Aorta (tissue), 5 donors: ENCODE measurements around the gene C12orf57. TPM values are rescaled to one million over a fixed set of nuclear protein-coding genes. Genes with fewer than 3 reads are reported as not detected.
A peak's percentile ranks its signal among the peaks of the same experiment; 100 is the strongest.

Experiments
- ATAC-seq: fragments of 200-7000 bp; cut with Tn5 transposase; one replicate; pipeline ENCODE4 v1.9.1; 2022; ENCODE audit warnings: moderate library complexity; ENCODE audit not compliant: low FRiP score
- DNase-seq, 2 donors: peaks; one replicate each; pipeline ENCODE4 v3.0.0-alpha.2; 2020
- H3K27ac ChIP-seq, 2 donors: one replicate each; pipeline ENCODE4 v1.5.1; 2013; ENCODE audit warnings: low read length in 2 of 2, mild to moderate bottlenecking in 2 of 2, moderate library complexity in 2 of 2, control low read depth in 1 of 2, inconsistent platforms in 1 of 2, low read depth in 1 of 2
- H3K27me3 ChIP-seq, 2 donors: one replicate each; pipeline ENCODE4 v1.6.1; 2013; ENCODE audit warnings: control low read depth in 1 of 2, low read length in 1 of 2, mild to moderate bottlenecking in 1 of 2, moderate library complexity in 1 of 2; ENCODE audit not compliant: insufficient read depth in 2 of 2, control insufficient read depth in 1 of 2
- H3K36me3 ChIP-seq, 2 donors: one replicate each; pipeline ENCODE4 v1.6.1; 2013; ENCODE audit warnings: control low read depth in 1 of 2, low read length in 1 of 2, mild to moderate bottlenecking in 1 of 2; ENCODE audit not compliant: insufficient read depth in 2 of 2, control insufficient read depth in 1 of 2
- H3K4me1 ChIP-seq, 2 donors: one replicate each; pipeline ENCODE4 v1.6.1; 2013; ENCODE audit warnings: low read length in 2 of 2, control low read depth in 1 of 2, mild to moderate bottlenecking in 1 of 2, moderate library complexity in 1 of 2; ENCODE audit not compliant: insufficient read depth in 2 of 2, control insufficient read depth in 1 of 2
- H3K4me3 ChIP-seq, 2 donors: one replicate each; pipeline ENCODE4 v1.5.1; 2013; ENCODE audit warnings: low read length in 2 of 2, control low read depth in 1 of 2, mild to moderate bottlenecking in 1 of 2
- H3K9me3 ChIP-seq: one replicate; pipeline ENCODE4 v1.6.1; 2013; ENCODE audit warnings: mild to moderate bottlenecking, low read length; ENCODE audit not compliant: control insufficient read depth
- WGBS, 2 donors: extraction: QIAGEN DNeasy Blood & Tissue Kit; methylation state at CpG; one replicate each; pipeline ENCODE4 v1.1.7; 2013; 5-methylcytosine and 5-hydroxymethylcytosine counted together
- intact Hi-C, 2 donors: fragments of 100-400 bp; cut with DNase I; formaldehyde crosslinking; loops; one replicate each; pipeline versions ENCODE4 v1.14.2 to v1.15.0; 2022
- long read RNA-seq, 2 donors: library from polyadenylated mRNA; unstranded; transcript quantifications; one replicate each; pipeline ENCODE4 v2.0.0, GENCODE V29; 2020 to 2021
- polyA plus RNA-seq, 2 donors: library from polyadenylated mRNA; stranded (reverse); fragments of 200-250 nt; gene quantifications; one replicate each; pipeline ENCODE4 v1.2.3, GENCODE V29; 2013
- total RNA-seq, 2 donors: library from RNA; stranded (reverse); fragmentation: NEBNext Ultra II Directional; extraction: Animal tissue kit (Norgen Biotek cat#: 25700); gene quantifications; one replicate each; pipeline ENCODE4 v1.2.1, GENCODE V29; 2021
- donor health status: healthy with polysubstance abuse.
- donor health status: Bipolar disorder and iron deficiency.
- donor health status: DM: no; HTN: no; CAD: no.
- donor health status: DM: no; HTN: no; CAD: no.
- donor health status: DM: yes; HTN: yes; CAD: no.

The C12orf57 gene, protein sequence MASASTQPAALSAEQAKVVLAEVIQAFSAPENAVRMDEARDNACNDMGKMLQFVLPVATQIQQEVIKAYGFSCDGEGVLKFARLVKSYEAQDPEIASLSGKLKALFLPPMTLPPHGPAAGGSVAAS
- total RNA-seq: 100 to 1,000 TPM; 197 to 233 TPM
- polyA plus RNA-seq: 1,000 to 10,000 TPM in 1 of 2 donors, 100 to 1,000 TPM in 1; 849 to 1,017 TPM
- long read RNA-seq, donor 1, transcript C12orf57-201 (3 exons, 560 nt): major isoform, 21 of 47 reads
- long read RNA-seq, donor 1, partial matches to known transcripts: 1 of 47 reads
- long read RNA-seq, donor 1, other reads (novel, unspliced or antisense): 18 of 47 reads
- long read RNA-seq, donor 2, transcript C12orf57-201 (3 exons, 560 nt): major isoform, 14 of 21 reads
- long read RNA-seq, donor 2, partial matches to known transcripts: 3 of 21 reads
- long read RNA-seq, donor 2, other reads (novel, unspliced or antisense): 0 of 21 reads

DNA sequence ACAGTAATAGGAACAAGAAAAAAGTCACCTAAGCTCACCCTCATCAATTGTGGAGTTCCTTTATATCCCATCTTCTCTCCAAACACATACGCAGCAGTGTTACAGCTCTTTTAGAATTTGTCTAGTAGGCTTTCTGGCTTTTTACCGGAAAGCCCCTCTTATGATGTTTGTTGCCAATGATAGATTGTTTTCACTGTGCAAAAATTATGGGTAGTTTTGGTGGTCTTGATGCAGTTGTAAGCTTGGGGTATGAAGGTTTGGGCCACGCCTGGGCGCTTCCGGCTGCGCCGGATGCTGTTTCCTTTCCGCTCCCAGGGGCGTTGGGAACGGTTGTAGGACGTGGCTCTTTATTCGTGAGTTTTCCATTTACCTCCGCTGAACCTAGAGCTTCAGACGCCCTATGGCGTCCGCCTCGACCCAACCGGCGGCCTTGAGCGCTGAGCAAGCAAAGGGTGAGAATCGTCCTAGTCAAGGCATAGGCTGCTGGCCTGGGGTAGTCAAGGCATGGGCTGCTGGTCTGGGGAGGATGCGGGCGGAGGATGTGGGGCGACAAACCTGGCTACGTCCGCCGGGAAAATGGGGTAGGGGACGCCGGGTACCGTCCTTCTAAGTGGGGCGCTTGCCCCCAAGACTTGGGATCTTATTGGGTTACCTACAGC, at the start of gene C12orf57, which contains the start of gene RNU7-1:
C12orf57 (plus strand) TSS at position 301 of the 659 bp plus-strand sequence; CDS start at position 401, 100 bp downstream.
RNU7-1 (plus strand) TSS at position 95 of the 659 bp plus-strand sequence.
- intact Hi-C loops: loop anchor here (2.0 to 5.0 kb wide), 2 partner anchors 77 to 165 kb away; partner anchors contain the start of genes C1RL (in 1 of the 2) and TPI1 (in 1 of the 2)
- H3K4me1 ChIP-seq: no peaks in the 10 kb centered on the region
- H3K36me3 ChIP-seq: peaks cover 0 to 3% of the 10 kb centered on the region in 2 donors
- DNase-seq: peak; percentile 82 to 92
- peaks cover 0 to 4% of the 10 kb centered on the region in 2 donors for H3K27me3 ChIP-seq
- ATAC-seq: peak; percentile 83
- no peaks in the 10 kb centered on the region for H3K9me3 ChIP-seq
- H3K4me3 ChIP-seq: peak within 1 kb of the TSS; percentile 34 to 70
- peak within 1 kb of the TSS; percentile 93 to 99 for H3K27ac ChIP-seq
- 0% methylated on average over 31 of the region's 31 CpGs for WGBS, 2 donors

DNA sequence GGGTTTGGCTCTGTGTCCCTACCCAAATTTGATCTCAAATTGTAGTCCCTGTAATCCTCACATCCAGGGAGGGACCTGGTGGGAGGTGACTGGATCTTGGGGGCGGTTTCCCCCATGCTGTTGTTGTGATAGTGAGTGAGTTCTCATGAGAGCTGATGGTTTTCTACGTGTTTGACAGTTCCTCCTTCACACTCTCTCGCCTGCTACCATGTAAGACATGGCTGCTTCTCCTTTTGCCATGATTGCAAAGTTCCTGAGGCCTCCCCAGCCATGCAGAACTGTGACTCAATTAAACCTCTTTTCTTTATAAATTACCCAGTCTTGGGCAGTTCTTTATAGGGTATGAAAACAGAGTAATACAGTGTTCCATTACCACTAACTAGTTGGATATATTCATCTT, 49.5 kb upstream of the C12orf57 start:
- Histone ChIP-seq H3K27ac (no peak overlapping the region), H3K36me3 (no peaks in the 10 kb centered on the region), H3K4me3 (no peak overlapping the region), H3K27me3 (no peaks in the 10 kb centered on the region), H3K9me3 (no peaks in the 10 kb centered on the region), H3K4me1 (no peaks in the 10 kb centered on the region)
- WGBS, 2 donors: 81 to 84% methylated on average over 3 of the region's 3 CpGs
- peak in 1 of 2 donors; percentile 11 for DNase-seq
- ATAC-seq: no peak
- intact Hi-C loops: no loop called here

DNA sequence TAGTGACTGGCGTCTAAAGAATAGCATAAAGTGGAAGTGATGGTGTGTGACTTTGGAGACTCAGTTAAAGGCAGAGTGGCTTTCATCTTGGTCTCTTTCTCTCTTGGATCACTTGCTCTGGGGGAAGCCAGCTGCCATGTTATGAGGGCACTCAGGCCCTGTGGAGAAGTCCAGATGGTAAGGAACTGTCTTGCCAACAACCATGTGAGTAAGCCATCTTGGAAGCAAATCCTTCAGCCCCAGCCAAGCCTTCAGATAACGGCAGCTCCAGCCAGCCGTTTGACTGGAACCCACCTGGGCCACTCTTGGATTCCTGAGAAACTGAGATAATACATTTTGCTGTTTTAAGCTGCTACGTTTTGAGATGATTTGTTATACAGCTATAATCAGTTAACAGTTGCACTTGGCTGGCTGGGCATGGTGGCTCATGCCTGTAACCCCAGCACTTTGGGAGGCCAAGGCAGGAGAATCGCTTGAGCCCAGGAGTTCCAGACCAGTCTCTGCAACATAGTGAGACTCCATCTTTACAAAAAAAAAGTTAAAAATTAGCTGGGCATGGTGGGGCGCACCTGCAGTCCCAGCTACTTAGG, 46.9 kb upstream of the C12orf57 start:
- ATAC-seq: no peak
- no peak overlapping the region for H3K4me3 ChIP-seq
- H3K4me1 ChIP-seq: no peaks in the 10 kb centered on the region
- intact Hi-C loops: no loop called here
- no peak for DNase-seq
- H3K36me3 ChIP-seq: no peaks in the 10 kb centered on the region
- 46 to 63% methylated on average over 6 of the region's 6 CpGs for WGBS, 2 donors
- no peaks in the 10 kb centered on the region for H3K9me3 ChIP-seq
- no peaks in the 10 kb centered on the region for H3K27me3 ChIP-seq
- no peak overlapping the region for H3K27ac ChIP-seq

DNA sequence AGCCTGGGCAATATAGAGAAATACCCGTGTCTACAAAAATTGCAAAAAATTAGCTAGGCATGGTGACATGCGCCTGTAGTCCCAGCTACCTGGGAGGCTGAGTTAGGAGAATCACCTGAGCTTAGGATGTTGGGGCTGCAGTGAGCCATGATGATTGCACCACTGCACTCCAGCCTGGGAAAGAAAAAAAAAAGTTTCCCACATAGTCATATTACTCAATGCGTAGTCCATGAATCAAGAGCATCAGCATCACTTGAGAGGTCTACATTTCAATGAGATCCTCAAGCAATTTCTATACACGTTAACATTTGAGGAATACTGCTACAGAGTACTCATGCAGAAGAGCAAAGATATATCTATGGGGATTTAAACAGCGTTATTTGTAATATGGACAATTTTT, 44.4 kb upstream of the C12orf57 start:
- H3K27ac ChIP-seq: no peak overlapping the region
- H3K4me3 ChIP-seq: no peak overlapping the region
- 74 to 81% methylated on average over 5 of the region's 5 CpGs for WGBS, 2 donors
- intact Hi-C loops: no loop called here
- no peaks in the 10 kb centered on the region for H3K36me3 ChIP-seq
- ATAC-seq: no peak
- no peaks in the 10 kb centered on the region for H3K9me3 ChIP-seq
- no peaks in the 10 kb centered on the region for H3K4me1 ChIP-seq
- DNase-seq: no peak
- H3K27me3 ChIP-seq: no peaks in the 10 kb centered on the region

DNA sequence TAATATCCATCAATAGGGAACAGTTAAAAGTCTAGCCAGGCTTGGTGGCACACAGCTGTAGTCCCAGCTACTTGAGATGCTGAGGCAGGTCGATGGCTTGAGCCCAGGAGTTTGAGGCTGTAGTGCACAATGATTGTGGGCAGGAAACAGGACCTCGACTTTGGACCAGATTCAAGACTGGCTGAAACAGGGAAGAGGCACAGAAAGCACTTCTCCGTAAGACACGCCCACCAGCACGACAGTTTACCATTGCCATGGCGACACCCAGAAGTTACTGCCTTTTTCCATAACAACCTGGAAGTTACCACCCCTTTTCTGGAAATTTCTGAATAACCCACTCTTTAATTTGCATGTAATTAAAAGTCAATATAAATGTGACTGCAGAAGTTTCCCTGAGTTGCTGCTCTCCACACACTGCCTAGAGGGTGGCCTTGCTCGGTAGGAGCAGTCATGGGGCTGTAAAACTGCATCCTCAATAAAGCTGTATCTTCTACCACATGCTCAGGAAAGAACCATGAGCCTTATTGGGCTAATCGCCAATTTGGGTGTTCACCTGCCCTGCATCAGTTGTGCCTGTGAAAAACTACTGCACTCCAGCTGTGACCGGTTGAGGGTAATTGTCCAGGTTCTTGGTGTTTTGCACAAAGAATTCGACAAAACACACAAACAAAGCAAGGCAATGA, 43.8 kb upstream of the C12orf57 start:
- Histone ChIP-seq H3K4me3 (no peak overlapping the region), H3K4me1 (no peaks in the 10 kb centered on the region), H3K27ac (no peak overlapping the region), H3K27me3 (no peaks in the 10 kb centered on the region), H3K9me3 (no peaks in the 10 kb centered on the region), H3K36me3 (no peaks in the 10 kb centered on the region)
- no peak for ATAC-seq
- DNase-seq: peak in 1 of 2 donors; percentile 88
- intact Hi-C loops: no loop called here
- WGBS, 2 donors: 55 to 64% methylated on average over 10 of the region's 10 CpGs

DNA sequence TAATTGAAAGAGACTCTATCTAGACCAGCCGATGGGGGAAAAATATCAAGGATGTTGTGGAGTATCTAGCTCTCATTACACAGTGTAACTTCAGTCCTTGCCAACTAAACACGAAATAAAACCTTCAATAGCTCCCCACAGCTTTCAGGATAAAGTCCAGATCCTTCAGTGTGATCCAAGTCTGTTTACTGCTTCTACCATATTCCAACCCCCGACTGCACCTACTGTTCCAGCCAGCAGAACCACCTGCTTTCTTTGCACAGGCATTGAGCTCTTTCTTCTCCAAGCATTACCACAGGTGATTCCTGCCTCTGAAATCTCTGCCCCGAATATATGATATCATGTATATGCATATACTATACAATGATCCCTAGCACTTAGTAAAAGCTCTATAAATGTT, 41.4 kb upstream of the C12orf57 start:
- 83 to 89% methylated on average over 4 of the region's 4 CpGs for WGBS, 2 donors
- Histone ChIP-seq H3K4me1 (no peaks in the 10 kb centered on the region), H3K4me3 (no peak overlapping the region), H3K36me3 (no peaks in the 10 kb centered on the region), H3K27me3 (no peaks in the 10 kb centered on the region), H3K9me3 (no peaks in the 10 kb centered on the region), H3K27ac (no peak overlapping the region)
- DNase-seq (no peak), ATAC-seq (no peak)
- intact Hi-C loops: no loop called here

DNA sequence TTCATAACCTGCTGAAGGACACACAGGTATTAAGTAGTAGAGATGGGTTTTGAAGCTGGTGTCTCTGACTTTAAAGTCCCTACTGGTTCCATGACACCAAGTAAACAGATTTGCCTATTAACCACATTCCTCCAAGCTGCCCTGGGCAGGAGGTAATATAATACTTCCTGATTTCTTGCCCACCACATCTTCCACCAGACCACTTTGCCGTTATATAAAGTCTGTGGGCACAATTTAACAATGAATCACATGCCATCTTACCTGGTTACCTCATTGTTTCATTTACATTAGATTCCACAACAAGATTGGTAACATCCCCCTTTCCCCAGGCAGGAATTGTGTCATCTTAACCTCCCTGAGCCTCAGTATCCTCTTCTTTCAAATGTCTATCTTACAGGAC, 40.1 kb upstream of the C12orf57 start:
- DNase-seq: no peak
- intact Hi-C loops: no loop called here
- no peaks in the 10 kb centered on the region for H3K4me1 ChIP-seq
- no peaks in the 10 kb centered on the region for H3K27me3 ChIP-seq
- WGBS, 2 donors: 90 to 91% methylated on average over 1 of the region's 1 CpG
- H3K9me3 ChIP-seq: no peaks in the 10 kb centered on the region
- H3K27ac ChIP-seq: no peak overlapping the region
- H3K36me3 ChIP-seq: no peaks in the 10 kb centered on the region
- H3K4me3 ChIP-seq: no peak overlapping the region
- ATAC-seq: no peak
